Coronary artery (tissue), 2 donors: Measurements from ENCODE around the gene HMCN1.

Source experiments
- DNase-seq: peaks from one replicate; pipeline ENCODE4 v3.0.0-alpha.2; 2017; ENCODE audit warnings: low spot score
- H3K27ac ChIP-seq, 2 donors: fragments of 200-600 bp; sonication (generic); one replicate each; pipeline ENCODE4 v1.5.1; 2016 to 2019
- H3K4me3 ChIP-seq: fragments of 200-600 bp; sonication (generic); 2 replicates; pipeline ENCODE4 v1.5.1; 2016; ENCODE audit warnings: mild to moderate bottlenecking, moderate library complexity
- TF ChIP-seq, protein P1 (sequence below): fragments of 200-600 bp; sonication (generic); IDR thresholded peaks from one replicate; pipeline ENCODE4 v1.5.1; 2019; ENCODE audit warnings: antibody characterized with exemption

HMCN1 gene

DNA sequence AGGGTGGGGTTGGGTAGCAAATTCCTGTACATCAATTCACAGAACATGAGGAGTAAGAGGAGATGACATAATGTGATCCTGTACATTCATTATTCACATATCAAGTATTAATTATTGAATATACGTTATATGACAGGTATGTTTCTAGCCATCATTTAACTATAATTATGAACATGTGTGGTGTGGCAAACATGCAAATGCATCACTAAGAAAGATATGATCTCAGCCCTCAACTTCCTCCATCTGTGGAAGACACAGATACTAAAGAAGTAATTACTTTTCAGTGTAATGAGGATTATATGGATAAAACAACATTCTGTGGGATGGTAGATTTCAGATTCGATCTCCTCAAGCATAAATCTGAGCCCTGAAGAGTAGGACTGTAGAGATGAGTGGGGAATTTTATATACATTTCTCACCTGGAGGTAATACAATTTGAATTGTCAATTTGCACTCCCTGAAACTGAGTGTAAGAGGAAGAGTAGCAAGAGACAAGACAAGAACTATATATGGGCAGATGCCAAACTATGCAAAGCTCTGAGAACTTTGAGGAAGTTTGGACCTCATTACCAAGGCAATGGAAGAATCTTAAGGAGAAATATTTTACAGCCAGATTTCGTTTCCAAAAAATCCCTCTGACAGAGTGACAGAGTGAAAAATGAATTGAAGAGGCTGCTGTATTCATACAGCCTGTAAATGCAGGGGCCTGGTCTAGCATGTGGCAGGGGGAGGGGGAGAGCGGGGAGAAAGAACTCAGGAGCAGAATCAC, 365.3 kb downstream of the HMCN1 start:
- peak overlapping the region in 1 of 2 donors; percentile 26 for H3K27ac ChIP-seq

DNA sequence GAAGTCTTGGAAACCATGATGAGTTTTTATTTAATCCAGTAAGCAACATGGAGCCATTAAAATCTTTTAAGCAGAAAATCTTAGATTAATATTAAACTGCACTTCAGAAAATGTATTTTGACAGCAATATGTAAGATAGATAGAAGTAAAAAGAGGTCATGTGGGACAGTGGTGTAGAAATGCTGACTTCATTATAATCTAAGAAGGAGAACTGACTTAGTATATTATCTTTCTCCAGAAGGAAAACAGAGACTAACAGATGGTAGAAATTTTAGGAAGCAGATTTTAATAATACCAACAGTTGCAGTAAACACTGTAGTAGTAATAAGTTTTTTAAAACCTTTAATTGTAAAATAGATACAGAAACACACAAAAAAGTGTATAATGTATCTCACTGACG, 367.9 kb downstream of the HMCN1 start:
- H3K27ac ChIP-seq, result peak overlapping the region; percentile 48 to 57
- TF ChIP-seq, protein P1, sequence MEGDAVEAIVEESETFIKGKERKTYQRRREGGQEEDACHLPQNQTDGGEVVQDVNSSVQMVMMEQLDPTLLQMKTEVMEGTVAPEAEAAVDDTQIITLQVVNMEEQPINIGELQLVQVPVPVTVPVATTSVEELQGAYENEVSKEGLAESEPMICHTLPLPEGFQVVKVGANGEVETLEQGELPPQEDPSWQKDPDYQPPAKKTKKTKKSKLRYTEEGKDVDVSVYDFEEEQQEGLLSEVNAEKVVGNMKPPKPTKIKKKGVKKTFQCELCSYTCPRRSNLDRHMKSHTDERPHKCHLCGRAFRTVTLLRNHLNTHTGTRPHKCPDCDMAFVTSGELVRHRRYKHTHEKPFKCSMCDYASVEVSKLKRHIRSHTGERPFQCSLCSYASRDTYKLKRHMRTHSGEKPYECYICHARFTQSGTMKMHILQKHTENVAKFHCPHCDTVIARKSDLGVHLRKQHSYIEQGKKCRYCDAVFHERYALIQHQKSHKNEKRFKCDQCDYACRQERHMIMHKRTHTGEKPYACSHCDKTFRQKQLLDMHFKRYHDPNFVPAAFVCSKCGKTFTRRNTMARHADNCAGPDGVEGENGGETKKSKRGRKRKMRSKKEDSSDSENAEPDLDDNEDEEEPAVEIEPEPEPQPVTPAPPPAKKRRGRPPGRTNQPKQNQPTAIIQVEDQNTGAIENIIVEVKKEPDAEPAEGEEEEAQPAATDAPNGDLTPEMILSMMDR, result no peak
- no peak overlapping the region for H3K4me3 ChIP-seq
- DNase-seq, result no peak

More for the DNA sequence above, 365.3 kb downstream of the HMCN1 start:
- no peak for DNase-seq
- TF ChIP-seq, protein P1, result no peak
- no peak overlapping the region for H3K4me3 ChIP-seq

DNA sequence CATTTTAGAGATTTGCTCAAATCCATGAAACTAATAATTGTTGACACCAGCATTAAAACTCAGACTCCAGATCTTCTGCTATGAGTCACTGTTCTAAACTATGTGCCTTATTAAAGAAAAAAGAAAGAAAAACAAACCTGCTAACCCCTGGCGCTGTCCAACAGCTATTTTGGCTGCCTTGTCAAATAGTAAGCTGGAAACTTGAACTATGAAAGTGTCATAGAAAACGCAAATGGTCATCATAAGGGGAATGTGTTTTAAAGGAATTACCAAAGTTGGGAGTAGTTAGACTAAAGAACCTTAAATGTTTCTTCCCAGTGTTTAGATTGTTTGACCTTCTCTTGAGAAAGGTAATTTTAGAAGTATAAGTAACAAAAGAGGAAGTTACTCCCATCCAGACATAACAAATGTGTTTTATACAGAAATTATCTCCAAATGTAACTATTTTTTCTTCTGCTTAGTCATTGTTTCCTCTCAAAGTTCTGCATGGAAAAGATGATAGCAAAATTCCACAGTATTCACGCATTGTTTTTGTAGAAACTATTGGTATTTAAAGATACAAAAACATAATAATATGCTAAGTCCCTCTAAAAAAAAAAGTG, 368.5 kb downstream of the HMCN1 start:
- TF ChIP-seq, protein P1, result no peak
- H3K4me3 ChIP-seq, result peak overlapping the region; percentile 18
- no peak for DNase-seq
- H3K27ac ChIP-seq, result peak overlapping the region; percentile 48 to 57

DNA sequence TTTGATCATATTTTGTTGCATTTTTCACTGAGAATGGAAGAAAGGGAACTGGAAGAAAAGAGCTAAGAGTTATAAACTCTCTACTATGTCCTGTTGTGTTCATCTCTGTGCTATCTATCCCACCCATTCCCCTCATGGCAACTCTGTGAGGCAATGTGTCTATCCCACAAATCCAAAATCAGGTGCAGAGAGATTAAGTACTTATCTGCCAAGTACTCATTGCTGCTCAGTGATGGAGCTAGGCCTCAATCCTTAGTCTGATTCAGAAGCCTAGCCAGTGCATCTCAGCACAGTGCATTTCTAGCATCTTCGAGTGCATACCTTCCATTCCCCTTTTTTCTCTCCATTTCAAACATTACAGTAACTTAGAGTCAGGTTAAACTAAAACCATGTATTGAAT, 370.3 kb downstream of the HMCN1 start:
- no peak for DNase-seq
- TF ChIP-seq, protein P1, result no peak
- H3K27ac ChIP-seq, result peak overlapping the region in 1 of 2 donors; percentile 57
- no peak overlapping the region for H3K4me3 ChIP-seq

DNA sequence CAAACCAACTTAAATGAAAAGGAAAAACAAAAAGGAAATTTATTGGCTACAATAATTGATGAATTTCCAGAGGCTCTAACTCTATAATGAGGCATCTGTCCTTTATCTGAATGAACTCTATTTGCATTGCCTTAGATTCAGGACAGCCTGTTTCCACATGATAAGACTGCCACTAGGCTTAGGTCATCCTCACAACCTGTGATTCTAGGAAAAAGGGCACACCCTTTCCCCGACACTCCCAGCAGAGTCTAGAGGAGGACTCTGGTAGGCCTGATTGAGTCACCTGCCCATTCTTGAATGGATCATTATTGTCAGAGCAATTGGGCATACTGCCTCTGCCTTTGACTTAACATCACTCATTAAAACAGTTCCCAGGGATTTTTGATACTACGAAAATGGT, 378.1 kb downstream of the HMCN1 start:
- Histone ChIP-seq H3K4me3 (no peak overlapping the region), H3K27ac (no peak overlapping the region)
- no peak for DNase-seq
- TF ChIP-seq, protein P1, result no peak

DNA sequence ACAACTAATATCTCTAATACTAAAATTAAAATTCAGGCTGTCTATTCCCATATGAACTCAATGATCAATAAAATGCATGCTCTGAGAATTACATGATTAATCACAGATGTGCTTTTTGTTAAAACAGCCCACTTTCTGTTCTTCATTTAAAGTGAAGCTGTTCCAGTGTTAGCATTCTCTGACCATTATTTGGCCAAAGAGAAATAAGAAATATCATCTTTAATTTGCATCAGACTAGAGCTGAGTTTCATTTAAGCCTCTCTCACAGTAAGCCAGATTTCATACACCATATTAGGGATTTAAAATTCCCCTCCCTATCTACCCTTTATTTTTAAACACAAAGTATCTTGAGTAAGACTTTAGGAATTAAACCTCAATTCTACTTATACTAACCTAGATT, 379.3 kb downstream of the HMCN1 start:
- no peak for DNase-seq
- Histone ChIP-seq H3K4me3 (no peak overlapping the region), H3K27ac (no peak overlapping the region)
- TF ChIP-seq, protein P1, result no peak

DNA sequence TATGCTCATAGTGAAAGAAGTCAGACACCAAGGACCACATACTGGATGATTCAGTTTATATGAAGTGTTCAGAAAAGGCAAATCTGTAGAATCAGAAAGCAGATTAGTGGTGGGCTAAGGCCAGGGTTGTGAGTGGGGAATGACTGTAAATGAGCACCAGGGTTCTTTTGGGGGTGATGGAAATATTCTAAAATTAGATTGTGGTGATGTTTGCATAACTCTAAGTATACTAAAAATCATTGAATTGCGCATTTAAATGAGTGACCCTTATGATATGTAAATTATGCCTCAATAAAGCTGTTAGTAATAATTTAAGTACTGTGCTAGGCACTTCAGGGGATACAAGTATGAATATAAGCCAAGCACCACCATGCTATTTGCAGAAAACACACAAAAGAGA, 384.5 kb downstream of the HMCN1 start:
- DNase-seq, result no peak
- no peak overlapping the region for H3K4me3 ChIP-seq
- TF ChIP-seq, protein P1, result no peak
- no peak overlapping the region for H3K27ac ChIP-seq
